HEK293T (cell line): ENCODE results near the gene OR2T11.

ENCODE experiments used
- BHLHE40 ChIP-seq: fragments of 450-650 bp; IDR thresholded peaks from 2 replicates; pipeline ENCODE4 v1.6.1; 2016; ENCODE audit warnings: mild to moderate bottlenecking, moderate library complexity, borderline replicate concordance
- CTBP1 ChIP-seq: fragments of 450-650 bp; IDR thresholded peaks from 2 replicates; pipeline ENCODE4 v1.6.1; 2016; ENCODE audit warnings: borderline replicate concordance
- ELF4 ChIP-seq: fragments of 450-650 bp; IDR thresholded peaks from 2 replicates; pipeline ENCODE4 v1.6.1; 2017; ENCODE audit warnings: antibody characterized with exemption
- FOXA1 ChIP-seq: fragments of 450-650 bp; IDR thresholded peaks from 2 replicates; pipeline ENCODE4 v1.6.1; 2016; ENCODE audit warnings: mild to moderate bottlenecking
- FOXK2 ChIP-seq: fragments of 450-650 bp; IDR thresholded peaks from 2 replicates; pipeline ENCODE4 v1.6.1; 2016; ENCODE audit warnings: mild to moderate bottlenecking
- L3MBTL2 ChIP-seq: fragments of 450-650 bp; conservative IDR thresholded peaks from 2 replicates; pipeline ENCODE4 v1.6.1; 2016; ENCODE audit warnings: mild to moderate bottlenecking
- LEF1 ChIP-seq: fragments of 450-650 bp; IDR thresholded peaks from 2 replicates; pipeline ENCODE4 v1.6.1; 2017; ENCODE audit warnings: mild to moderate bottlenecking, borderline replicate concordance
- NFRKB ChIP-seq: fragments of 450-650 bp; IDR thresholded peaks from 2 replicates; pipeline ENCODE4 v1.6.1; 2016; ENCODE audit warnings: mild to moderate bottlenecking, moderate library complexity
- SP1 ChIP-seq: fragments of 450-650 bp; IDR thresholded peaks from 2 replicates; pipeline ENCODE4 v1.6.1; 2017
- SUZ12 ChIP-seq: fragments of 450-650 bp; IDR thresholded peaks from 2 replicates; pipeline ENCODE4 v1.6.1; 2016; ENCODE audit warnings: mild to moderate bottlenecking
- ZNF384 ChIP-seq: fragments of 450-650 bp; IDR thresholded peaks from 2 replicates; pipeline ENCODE4 v1.6.1; 2016

- TF ChIP-seq ZNF384 (no peak), FOXA1 (no peak), SUZ12 (no peak), BHLHE40 (no peak), FOXK2 (no peak), L3MBTL2 (no peak), LEF1 (no peak), SP1 (no peak), CTBP1 (no peak), ELF4 (no peak), NFRKB (no peak)
Observed at GRCh38 chr1:248681651-248682050, 46.8 kb upstream of the OR2T11 start.
